ENCODE results near the gene INTS4. TPM values are rescaled to one million over a fixed set of nuclear protein-coding genes. Genes with fewer than 3 reads are reported as not detected.
"Not testable (repeated sequence)": the region's sequence is repeated elsewhere in the genome, so short reads cannot be mapped to it uniquely, and the experiment has no call there.

Gene INTS4
- total RNA-seq, 2 donors from 2014 or later, result 23.4 to 31.1 TPM

DNA sequence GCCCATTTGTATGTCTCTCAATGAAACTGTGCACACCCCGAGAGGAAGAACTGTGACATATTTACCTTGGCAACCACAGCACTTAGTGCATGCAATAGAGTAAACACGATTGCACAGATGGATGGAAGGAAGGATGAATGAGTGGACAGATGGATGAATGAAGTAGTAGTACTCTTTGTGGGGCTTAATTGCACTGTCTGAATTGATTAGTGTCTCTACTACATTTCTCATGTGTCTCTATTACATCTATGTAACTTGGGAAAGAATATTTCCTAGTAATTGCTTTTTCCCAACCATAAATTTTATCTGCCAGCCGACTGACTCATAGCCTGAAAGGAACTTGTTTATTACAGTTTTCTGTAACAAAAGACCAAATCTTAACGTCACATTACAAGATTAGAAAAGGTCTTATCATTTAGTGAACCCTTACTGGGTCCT, 103.8 kb downstream of the INTS4 start:
- not testable (repeated sequence) for H3K9me3 ChIP-seq; H3K4me3 ChIP-seq; ATAC-seq (ENCODE audit: insufficient number of reproducible peaks, low FRiP score, low read depth); H3K36me3 ChIP-seq; H3K27ac ChIP-seq; H3K27me3 ChIP-seq (replicated peaks; ENCODE audit: insufficient read depth); DNase-seq (ENCODE audit: low spot score)
- H3K4me1 ChIP-seq (ENCODE audit: control insufficient read depth in 1 of 2, low read depth in 2 of 2), result peaks cover 8 to 11% of the 10 kb centered on the region in 2 donors

DNA sequence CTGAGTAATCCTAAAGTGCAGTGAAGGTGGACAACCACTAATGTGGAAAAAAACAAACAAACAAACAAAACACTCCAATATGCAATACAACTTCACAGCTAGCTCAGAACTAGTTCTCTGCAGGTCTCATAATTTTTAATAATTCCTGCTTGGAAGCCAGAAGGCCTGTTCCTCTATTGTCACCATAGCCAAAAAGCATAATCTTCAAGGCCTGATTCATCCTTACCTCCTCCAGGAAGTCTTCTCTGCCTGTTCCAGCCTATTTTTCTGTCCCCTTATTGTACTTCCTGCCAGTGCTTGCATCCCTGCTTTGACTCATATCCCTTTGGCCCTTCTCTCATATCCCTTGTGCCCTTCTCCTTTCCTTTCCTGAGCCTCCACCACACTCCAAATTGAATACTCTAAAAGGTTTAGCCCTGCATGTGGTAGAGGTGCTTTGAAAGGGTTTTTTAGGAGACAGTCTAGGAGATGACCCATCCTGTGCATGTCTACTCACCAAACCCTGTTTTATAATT, 104.3 kb downstream of the INTS4 start:
- not testable (repeated sequence) for H3K27ac ChIP-seq; DNase-seq (ENCODE audit: low spot score); H3K4me3 ChIP-seq; H3K27me3 ChIP-seq (replicated peaks; ENCODE audit: insufficient read depth); ATAC-seq (ENCODE audit: insufficient number of reproducible peaks, low FRiP score, low read depth); H3K9me3 ChIP-seq; H3K36me3 ChIP-seq
- peaks cover 8 to 11% of the 10 kb centered on the region in 2 donors for H3K4me1 ChIP-seq (ENCODE audit: control insufficient read depth in 1 of 2, low read depth in 2 of 2)

DNA sequence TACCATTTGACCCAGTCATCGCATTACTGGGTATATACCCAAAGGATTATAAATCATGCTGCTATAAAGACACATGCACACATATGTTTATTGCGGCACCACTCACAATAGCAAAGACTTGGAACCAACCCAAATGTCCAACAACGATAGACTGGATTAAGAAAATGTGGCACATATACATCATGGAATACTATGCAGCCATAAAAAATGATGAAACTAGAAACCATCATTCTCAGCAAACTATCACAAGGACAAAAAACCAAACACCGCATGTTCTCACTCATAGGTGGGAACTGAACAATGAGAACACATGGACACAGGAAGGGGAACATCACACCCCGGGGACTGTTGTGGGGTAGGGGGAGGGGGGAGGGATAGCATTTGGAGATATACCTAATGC, 105.4 kb downstream of the INTS4 start:
- H3K4me3 ChIP-seq; H3K27ac ChIP-seq; H3K4me1 ChIP-seq (ENCODE audit: control insufficient read depth in 1 of 2, low read depth in 2 of 2); ATAC-seq (ENCODE audit: insufficient number of reproducible peaks, low FRiP score, low read depth); H3K9me3 ChIP-seq; H3K36me3 ChIP-seq; H3K27me3 ChIP-seq (replicated peaks; ENCODE audit: insufficient read depth); DNase-seq (ENCODE audit: low spot score): not testable (repeated sequence)

DNA sequence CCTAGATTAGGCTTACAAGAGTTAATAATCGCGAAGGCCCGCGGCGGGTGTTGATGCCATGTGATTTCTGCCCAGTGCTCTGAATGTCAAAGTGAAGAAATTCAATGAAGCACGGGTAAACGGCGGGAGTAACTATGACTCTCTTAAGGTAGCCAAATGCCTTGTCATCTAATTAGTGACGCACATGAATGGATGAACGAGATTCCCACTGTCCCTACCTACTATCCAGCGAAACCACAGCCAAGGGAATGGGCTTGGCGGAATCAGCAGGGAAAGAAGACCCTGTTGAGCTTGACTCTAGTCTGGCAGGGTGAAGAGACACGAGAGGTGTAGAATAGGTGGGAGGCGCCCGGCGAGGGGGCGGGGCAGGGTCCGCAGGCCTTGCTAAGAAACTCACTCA, 108.1 kb downstream of the INTS4 start:
- no peaks in the 10 kb centered on the region for H3K4me1 ChIP-seq (ENCODE audit: control insufficient read depth in 1 of 2, low read depth in 2 of 2)
- peaks cover 16% of the 10 kb centered on the region for H3K36me3 ChIP-seq
- TF ChIP-seq, protein P1, sequence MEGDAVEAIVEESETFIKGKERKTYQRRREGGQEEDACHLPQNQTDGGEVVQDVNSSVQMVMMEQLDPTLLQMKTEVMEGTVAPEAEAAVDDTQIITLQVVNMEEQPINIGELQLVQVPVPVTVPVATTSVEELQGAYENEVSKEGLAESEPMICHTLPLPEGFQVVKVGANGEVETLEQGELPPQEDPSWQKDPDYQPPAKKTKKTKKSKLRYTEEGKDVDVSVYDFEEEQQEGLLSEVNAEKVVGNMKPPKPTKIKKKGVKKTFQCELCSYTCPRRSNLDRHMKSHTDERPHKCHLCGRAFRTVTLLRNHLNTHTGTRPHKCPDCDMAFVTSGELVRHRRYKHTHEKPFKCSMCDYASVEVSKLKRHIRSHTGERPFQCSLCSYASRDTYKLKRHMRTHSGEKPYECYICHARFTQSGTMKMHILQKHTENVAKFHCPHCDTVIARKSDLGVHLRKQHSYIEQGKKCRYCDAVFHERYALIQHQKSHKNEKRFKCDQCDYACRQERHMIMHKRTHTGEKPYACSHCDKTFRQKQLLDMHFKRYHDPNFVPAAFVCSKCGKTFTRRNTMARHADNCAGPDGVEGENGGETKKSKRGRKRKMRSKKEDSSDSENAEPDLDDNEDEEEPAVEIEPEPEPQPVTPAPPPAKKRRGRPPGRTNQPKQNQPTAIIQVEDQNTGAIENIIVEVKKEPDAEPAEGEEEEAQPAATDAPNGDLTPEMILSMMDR (IDR thresholded peaks at IDR 0.05), result no peak
- no peak overlapping the region for H3K27ac ChIP-seq
- H3K4me3 ChIP-seq, result no peak overlapping the region
- DNase-seq (ENCODE audit: low spot score), result no peak
- ATAC-seq (ENCODE audit: insufficient number of reproducible peaks, low FRiP score, low read depth), result no peak
- H3K27me3 ChIP-seq (replicated peaks; ENCODE audit: insufficient read depth), result no peaks in the 10 kb centered on the region
- no peaks in the 10 kb centered on the region for H3K9me3 ChIP-seq

DNA sequence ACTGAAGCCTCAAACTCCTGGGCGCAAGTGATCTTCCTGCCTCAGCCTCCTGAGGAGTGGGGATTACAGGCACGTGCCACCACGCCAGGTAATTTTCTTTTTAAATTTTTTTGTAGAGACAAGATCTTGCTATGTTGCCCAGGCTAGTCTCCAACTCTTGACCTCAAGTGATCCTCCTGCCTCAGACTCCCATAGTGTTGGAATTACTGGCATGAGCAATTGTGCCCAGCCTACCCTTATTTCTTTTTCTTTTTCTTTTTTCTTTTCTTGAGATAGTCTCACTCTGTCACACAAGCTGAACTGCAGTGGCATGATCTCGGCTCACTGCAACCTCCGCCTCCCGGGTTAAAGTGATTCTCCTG, 109.7 kb downstream of the INTS4 start:
- H3K27me3 ChIP-seq (replicated peaks; ENCODE audit: insufficient read depth), result no peaks in the 10 kb centered on the region
- TF ChIP-seq, protein P1 (IDR thresholded peaks at IDR 0.05), result no peak
- ATAC-seq (ENCODE audit: insufficient number of reproducible peaks, low FRiP score, low read depth) (no peak), DNase-seq (ENCODE audit: low spot score) (no peak)
- no peak overlapping the region for H3K4me3 ChIP-seq
- H3K4me1 ChIP-seq (ENCODE audit: control insufficient read depth in 1 of 2, low read depth in 2 of 2), result no peaks in the 10 kb centered on the region
- peaks cover 16% of the 10 kb centered on the region for H3K36me3 ChIP-seq
- H3K9me3 ChIP-seq, result no peaks in the 10 kb centered on the region
- no peak overlapping the region for H3K27ac ChIP-seq

DNA sequence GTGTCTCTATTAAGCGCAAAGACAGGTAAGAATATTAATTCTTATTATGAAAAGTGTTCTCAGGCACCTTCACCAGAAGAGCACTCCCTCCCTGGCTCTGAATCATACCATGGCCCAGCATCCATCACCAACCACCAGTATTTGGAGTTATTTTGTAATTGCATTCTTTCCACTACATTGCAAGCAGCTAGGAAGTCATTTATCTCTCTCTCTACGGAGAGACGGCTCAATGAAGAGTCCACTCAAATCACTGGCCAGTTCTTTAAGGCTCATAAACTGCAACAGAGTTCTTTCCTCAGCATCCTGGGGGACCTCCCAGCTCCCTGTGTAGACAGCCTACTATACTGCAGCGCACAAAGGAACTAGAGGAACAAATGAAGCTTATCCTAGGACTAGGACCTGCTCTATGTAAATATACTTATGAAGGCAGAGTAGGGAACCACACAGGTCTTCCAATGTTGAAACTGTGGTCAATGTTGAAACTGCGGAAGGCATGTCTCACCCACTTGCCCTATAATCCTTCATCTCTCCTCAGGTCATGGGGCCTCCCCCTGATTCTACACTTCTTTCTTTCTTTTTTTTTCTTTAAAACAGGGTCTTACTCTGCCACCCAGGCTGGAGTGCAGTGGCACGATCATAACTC, 110.2 kb downstream of the INTS4 start:
- no peak overlapping the region for H3K27ac ChIP-seq
- no peak overlapping the region for H3K4me3 ChIP-seq
- no peaks in the 10 kb centered on the region for H3K4me1 ChIP-seq (ENCODE audit: control insufficient read depth in 1 of 2, low read depth in 2 of 2)
- ATAC-seq (ENCODE audit: insufficient number of reproducible peaks, low FRiP score, low read depth) (no peak), DNase-seq (ENCODE audit: low spot score) (no peak)
- no peaks in the 10 kb centered on the region for H3K9me3 ChIP-seq
- TF ChIP-seq, protein P1 (IDR thresholded peaks at IDR 0.05), result no peak
- H3K27me3 ChIP-seq (replicated peaks; ENCODE audit: insufficient read depth), result no peaks in the 10 kb centered on the region
- H3K36me3 ChIP-seq, result peaks cover 16% of the 10 kb centered on the region

DNA sequence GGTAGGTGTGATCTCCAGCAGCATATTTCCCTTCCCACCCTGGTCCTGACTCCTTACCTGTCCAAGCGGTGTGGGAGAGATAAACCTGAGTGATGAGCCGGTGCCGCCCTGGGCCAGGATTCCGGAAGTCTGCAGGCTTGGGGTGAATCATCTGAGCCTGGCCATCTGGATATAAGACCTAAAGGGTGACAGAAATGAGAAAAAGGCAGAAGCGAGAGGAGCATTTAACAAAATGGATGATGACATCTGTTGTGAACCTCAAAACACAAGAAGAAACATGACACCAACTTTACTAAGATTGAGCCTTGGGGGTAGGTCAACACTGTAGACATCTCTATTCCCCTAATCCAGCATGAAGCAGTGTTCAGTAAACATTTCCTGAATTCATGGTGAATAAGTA, 110.7 kb downstream of the INTS4 start:
- TF ChIP-seq, protein P1 (IDR thresholded peaks at IDR 0.05), result no peak
- no peaks in the 10 kb centered on the region for H3K9me3 ChIP-seq
- DNase-seq (ENCODE audit: low spot score) (no peak), ATAC-seq (ENCODE audit: insufficient number of reproducible peaks, low FRiP score, low read depth) (no peak)
- H3K36me3 ChIP-seq, result peaks cover 16% of the 10 kb centered on the region
- peaks cover 0 to 4% of the 10 kb centered on the region in 2 donors for H3K4me1 ChIP-seq (ENCODE audit: control insufficient read depth in 1 of 2, low read depth in 2 of 2)
- H3K27me3 ChIP-seq (replicated peaks; ENCODE audit: insufficient read depth), result no peaks in the 10 kb centered on the region
- no peak overlapping the region for H3K4me3 ChIP-seq
- H3K27ac ChIP-seq, result no peak overlapping the region

Data from thoracic aorta (tissue), 2 donors.